ENCODE results near the gene GLI1. TPM values are rescaled to one million over a fixed set of nuclear protein-coding genes. Genes with fewer than 3 reads are reported as not detected.

Gene GLI1
- total and polyA plus RNA-seq, 2 of the 13 experiments (the other 11 are each of a cell fraction or from before 2014, with no cell fraction given), result 0.09 to 0.20 TPM

DNA sequence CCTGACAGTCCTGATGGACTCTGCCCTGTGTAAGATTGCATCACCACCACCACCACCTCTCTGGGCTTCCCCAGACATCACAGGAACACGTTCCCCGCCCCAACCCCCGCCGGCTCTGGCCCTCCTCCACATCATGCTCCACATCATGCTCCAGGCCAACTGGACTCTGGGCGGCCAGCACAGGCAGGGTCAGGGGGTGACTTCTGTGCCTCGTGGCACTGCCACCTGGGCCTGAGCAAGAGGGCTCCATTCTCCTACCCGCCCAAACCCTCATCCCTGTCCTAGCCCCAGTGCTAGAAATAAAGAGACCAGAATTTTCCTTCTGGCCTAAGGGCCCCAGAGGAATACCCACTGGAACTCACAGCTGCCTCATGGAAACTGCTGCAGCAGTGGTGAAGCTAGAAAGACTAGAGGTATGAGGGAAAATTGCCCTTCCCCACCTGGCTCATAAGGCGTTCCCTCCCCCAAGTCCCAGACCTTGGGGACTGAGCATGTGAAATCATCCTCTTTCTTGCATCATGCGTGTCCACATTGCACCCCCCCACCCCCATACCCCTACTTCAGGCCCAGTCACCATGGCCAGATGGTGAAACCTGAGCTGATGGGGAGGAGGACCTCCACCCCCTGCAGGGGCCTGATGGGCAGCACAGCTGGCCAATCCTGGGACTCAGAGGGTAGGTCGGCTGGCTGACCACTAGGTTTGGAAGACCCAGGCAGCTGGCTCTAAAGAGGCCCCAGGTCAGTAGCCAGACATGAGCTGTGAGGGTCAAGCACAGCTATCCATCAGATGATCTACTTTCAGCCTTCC is 4.8 kb upstream of the GLI1 start, which contains the start of gene INHBE (continued):
- TF ChIP-seq, protein P1, sequence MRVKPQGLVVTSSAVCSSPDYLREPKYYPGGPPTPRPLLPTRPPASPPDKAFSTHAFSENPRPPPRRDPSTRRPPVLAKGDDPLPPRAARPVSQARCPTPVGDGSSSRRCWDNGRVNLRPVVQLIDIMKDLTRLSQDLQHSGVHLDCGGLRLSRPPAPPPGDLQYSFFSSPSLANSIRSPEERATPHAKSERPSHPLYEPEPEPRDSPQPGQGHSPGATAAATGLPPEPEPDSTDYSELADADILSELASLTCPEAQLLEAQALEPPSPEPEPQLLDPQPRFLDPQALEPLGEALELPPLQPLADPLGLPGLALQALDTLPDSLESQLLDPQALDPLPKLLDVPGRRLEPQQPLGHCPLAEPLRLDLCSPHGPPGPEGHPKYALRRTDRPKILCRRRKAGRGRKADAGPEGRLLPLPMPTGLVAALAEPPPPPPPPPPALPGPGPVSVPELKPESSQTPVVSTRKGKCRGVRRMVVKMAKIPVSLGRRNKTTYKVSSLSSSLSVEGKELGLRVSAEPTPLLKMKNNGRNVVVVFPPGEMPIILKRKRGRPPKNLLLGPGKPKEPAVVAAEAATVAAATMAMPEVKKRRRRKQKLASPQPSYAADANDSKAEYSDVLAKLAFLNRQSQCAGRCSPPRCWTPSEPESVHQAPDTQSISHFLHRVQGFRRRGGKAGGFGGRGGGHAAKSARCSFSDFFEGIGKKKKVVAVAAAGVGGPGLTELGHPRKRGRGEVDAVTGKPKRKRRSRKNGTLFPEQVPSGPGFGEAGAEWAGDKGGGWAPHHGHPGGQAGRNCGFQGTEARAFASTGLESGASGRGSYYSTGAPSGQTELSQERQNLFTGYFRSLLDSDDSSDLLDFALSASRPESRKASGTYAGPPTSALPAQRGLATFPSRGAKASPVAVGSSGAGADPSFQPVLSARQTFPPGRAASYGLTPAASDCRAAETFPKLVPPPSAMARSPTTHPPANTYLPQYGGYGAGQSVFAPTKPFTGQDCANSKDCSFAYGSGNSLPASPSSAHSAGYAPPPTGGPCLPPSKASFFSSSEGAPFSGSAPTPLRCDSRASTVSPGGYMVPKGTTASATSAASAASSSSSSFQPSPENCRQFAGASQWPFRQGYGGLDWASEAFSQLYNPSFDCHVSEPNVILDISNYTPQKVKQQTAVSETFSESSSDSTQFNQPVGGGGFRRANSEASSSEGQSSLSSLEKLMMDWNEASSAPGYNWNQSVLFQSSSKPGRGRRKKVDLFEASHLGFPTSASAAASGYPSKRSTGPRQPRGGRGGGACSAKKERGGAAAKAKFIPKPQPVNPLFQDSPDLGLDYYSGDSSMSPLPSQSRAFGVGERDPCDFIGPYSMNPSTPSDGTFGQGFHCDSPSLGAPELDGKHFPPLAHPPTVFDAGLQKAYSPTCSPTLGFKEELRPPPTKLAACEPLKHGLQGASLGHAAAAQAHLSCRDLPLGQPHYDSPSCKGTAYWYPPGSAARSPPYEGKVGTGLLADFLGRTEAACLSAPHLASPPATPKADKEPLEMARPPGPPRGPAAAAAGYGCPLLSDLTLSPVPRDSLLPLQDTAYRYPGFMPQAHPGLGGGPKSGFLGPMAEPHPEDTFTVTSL (CRISPR knock-in tag; IDR thresholded peaks at IDR 0.05; ENCODE audit: borderline replicate concordance), result peak; percentile 58; the same call in 1 of the 2 replicates
- TF ChIP-seq, protein P2, sequence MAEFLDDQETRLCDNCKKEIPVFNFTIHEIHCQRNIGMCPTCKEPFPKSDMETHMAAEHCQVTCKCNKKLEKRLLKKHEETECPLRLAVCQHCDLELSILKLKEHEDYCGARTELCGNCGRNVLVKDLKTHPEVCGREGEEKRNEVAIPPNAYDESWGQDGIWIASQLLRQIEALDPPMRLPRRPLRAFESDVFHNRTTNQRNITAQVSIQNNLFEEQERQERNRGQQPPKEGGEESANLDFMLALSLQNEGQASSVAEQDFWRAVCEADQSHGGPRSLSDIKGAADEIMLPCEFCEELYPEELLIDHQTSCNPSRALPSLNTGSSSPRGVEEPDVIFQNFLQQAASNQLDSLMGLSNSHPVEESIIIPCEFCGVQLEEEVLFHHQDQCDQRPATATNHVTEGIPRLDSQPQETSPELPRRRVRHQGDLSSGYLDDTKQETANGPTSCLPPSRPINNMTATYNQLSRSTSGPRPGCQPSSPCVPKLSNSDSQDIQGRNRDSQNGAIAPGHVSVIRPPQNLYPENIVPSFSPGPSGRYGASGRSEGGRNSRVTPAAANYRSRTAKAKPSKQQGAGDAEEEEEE (CRISPR knock-in tag; IDR thresholded peaks at IDR 0.05; ENCODE audit: borderline replicate concordance), result no peak
- no peak for TF ChIP-seq SAFB2 (CRISPR knock-in tag; IDR thresholded peaks at IDR 0.05; ENCODE audit: borderline replicate concordance, low read depth)
- no peak for TF ChIP-seq ZFP36L2 (CRISPR knock-in tag; IDR thresholded peaks at IDR 0.05)
- TF ChIP-seq, protein P3, sequence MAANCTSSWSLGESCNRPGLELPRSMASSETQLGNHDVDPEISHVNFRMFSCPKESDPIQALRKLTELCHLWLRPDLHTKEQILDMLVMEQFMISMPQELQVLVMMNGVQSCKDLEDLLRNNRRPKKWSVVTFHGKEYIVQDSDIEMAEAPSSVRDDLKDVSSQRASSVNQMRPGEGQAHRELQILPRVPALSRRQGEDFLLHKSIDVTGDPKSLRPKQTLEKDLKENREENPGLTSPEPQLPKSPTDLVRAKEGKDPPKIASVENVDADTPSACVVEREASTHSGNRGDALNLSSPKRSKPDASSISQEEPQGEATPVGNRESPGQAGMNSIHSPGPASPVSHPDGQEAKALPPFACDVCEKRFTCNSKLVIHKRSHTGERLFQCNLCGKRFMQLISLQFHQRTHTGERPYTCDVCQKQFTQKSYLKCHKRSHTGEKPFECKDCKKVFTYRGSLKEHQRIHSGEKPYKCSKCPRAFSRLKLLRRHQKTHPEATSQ (CRISPR knock-in tag; IDR thresholded peaks at IDR 0.05; ENCODE audit: borderline replicate concordance), result peak; percentile 88; the same call in 1 of the 2 replicates
- no peak for TF ChIP-seq NFE2L1 (CRISPR knock-in tag; IDR thresholded peaks at IDR 0.05; ENCODE audit: borderline replicate concordance)
- TF ChIP-seq RBFOX2 (IDR thresholded peaks at IDR 0.05; ENCODE audit: low read depth, low read length), result peak; percentile 61
- no peak for TF ChIP-seq ZNF468 (CRISPR knock-in tag; IDR thresholded peaks at IDR 0.05)
- TF ChIP-seq, protein P4, sequence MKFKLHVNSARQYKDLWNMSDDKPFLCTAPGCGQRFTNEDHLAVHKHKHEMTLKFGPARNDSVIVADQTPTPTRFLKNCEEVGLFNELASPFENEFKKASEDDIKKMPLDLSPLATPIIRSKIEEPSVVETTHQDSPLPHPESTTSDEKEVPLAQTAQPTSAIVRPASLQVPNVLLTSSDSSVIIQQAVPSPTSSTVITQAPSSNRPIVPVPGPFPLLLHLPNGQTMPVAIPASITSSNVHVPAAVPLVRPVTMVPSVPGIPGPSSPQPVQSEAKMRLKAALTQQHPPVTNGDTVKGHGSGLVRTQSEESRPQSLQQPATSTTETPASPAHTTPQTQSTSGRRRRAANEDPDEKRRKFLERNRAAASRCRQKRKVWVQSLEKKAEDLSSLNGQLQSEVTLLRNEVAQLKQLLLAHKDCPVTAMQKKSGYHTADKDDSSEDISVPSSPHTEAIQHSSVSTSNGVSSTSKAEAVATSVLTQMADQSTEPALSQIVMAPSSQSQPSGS (CRISPR knock-in tag; IDR thresholded peaks at IDR 0.05), result peak; percentile 86
- TF ChIP-seq NCOA2 (CRISPR knock-in tag; IDR thresholded peaks at IDR 0.05), result peak; percentile 83
- peak; percentile 81; the same call in 1 of the 2 replicates for TF ChIP-seq TBX2 (CRISPR knock-in tag; IDR thresholded peaks at IDR 0.05; ENCODE audit: borderline replicate concordance)
- TF ChIP-seq NR3C1 (CRISPR knock-in tag; IDR thresholded peaks at IDR 0.05), result no peak
- TF ChIP-seq HDAC2 (CRISPR knock-in tag; IDR thresholded peaks at IDR 0.05), result peak; percentile 89
- TF ChIP-seq ZZZ3 (CRISPR knock-in tag; IDR thresholded peaks at IDR 0.05; ENCODE audit: borderline replicate concordance), result no peak
- TF ChIP-seq ZNF101 (CRISPR knock-in tag; IDR thresholded peaks at IDR 0.05; ENCODE audit: borderline replicate concordance, low read depth), result no peak
- TF ChIP-seq SMAD3 (CRISPR knock-in tag; IDR thresholded peaks at IDR 0.05), result peak; percentile 78
- peak; percentile 40; the same call in 1 of the 2 replicates for TF ChIP-seq PPARG (CRISPR knock-in tag; conservative IDR thresholded peaks at IDR 0.05)
- peak; percentile 63 for TF ChIP-seq ZNF543 (CRISPR knock-in tag; IDR thresholded peaks at IDR 0.05)
- peak; percentile 98 for TF ChIP-seq DMAP1 (CRISPR knock-in tag; IDR thresholded peaks at IDR 0.05)
- TF ChIP-seq ATF1 (CRISPR knock-in tag; IDR thresholded peaks at IDR 0.05), result no peak; the same call in 1 of the 2 replicates

All from HepG2 (cell line).